ENCODE measurements around the gene CYP27B1. TPM values are rescaled to one million over a fixed set of nuclear protein-coding genes. Genes with fewer than 3 reads are reported as not detected.
A peak's percentile ranks its signal among the peaks of the same experiment; 100 is the strongest.
"Not testable (repeated sequence)": the region's sequence is repeated elsewhere in the genome, so short reads cannot be mapped to it uniquely, and the experiment has no call there.

Gene CYP27B1
- polyA plus RNA-seq, 1 experiment, result 0.91 TPM

DNA sequence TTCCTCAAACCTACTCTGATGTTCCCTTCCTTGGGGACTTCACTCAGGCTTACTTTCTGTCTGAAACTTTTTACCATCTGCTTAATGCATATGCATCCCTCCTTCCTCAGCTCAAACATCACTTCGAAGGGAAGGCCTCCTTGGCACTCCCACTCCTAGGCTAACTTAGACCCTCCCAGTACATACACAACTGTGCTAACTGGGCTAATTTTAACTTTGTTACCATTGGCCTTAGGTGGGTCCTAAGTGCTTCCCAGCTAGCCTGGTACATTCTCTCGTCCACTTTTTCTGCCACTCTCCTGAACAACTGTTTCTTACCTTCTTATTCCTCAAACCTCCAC lies 9.3 kb upstream of the CYP27B1 start:
- ChIA-PET CTCF (no interaction called here), POLR2A (no interaction called here)
- Histone ChIP-seq H3K36me3 (ENCODE audit: control insufficient read depth, insufficient read depth, low read length) (peaks cover 6% of the 10 kb centered on the region), H3K27me3 (ENCODE audit: control insufficient read depth, insufficient read depth, low read length) (no peaks in the 10 kb centered on the region), H3K4me3 (ENCODE audit: low read depth, low read length) (no peak overlapping the region)
- DNase-seq (ENCODE audit: low read depth), result no peak
- TF ChIP-seq, protein P1, sequence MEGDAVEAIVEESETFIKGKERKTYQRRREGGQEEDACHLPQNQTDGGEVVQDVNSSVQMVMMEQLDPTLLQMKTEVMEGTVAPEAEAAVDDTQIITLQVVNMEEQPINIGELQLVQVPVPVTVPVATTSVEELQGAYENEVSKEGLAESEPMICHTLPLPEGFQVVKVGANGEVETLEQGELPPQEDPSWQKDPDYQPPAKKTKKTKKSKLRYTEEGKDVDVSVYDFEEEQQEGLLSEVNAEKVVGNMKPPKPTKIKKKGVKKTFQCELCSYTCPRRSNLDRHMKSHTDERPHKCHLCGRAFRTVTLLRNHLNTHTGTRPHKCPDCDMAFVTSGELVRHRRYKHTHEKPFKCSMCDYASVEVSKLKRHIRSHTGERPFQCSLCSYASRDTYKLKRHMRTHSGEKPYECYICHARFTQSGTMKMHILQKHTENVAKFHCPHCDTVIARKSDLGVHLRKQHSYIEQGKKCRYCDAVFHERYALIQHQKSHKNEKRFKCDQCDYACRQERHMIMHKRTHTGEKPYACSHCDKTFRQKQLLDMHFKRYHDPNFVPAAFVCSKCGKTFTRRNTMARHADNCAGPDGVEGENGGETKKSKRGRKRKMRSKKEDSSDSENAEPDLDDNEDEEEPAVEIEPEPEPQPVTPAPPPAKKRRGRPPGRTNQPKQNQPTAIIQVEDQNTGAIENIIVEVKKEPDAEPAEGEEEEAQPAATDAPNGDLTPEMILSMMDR (IDR thresholded peaks at IDR 0.05; ENCODE audit: insufficient read depth, low read depth, low read length), result no peak

GRCh38 chr12:57775563-57776246 lies 8.8 kb upstream of the CYP27B1 start:
- H3K27me3 ChIP-seq (ENCODE audit: control insufficient read depth, insufficient read depth, low read length), result no peaks in the 10 kb centered on the region
- DNase-seq (ENCODE audit: low read depth), result no peak
- POLR2A ChIA-PET, result interaction anchor here (0.5 kb wide), 1 partner anchor 60 kb away, joined by 3 read pairs; no protein-coding TSS in a partner anchor
- CTCF ChIA-PET, result interaction anchor here (1.1 to 1.3 kb wide), 2 partner anchors 19 to 26 kb away, joined by 3 read pairs; no protein-coding TSS in a partner anchor
- H3K36me3 ChIP-seq (ENCODE audit: control insufficient read depth, insufficient read depth, low read length), result peaks cover 6% of the 10 kb centered on the region
- TF ChIP-seq, protein P1 (IDR thresholded peaks at IDR 0.05; ENCODE audit: insufficient read depth, low read depth, low read length), result no peak
- H3K4me3 ChIP-seq (ENCODE audit: low read depth, low read length), result no peak overlapping the region

DNA sequence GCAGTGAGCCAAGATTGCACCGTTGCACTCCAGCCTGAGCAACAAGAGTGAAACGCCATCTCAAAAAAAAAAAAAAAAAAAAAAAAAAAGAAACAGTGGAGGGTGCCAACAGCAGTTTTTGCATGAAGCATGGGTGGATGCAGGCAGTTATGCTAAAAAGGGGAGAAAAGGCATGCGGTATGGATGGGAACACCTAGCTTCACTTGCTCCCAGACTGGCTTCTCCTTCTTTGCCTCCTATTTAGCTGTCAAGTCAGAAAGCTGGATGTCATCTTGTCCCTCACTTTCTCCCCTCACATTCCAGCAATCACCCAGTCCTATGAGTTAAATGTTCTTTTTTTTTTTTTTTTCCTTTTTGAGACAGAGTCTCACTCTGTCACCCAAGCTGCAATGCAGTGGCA lies 8.2 kb upstream of the CYP27B1 start:
- TF ChIP-seq, protein P1 (IDR thresholded peaks at IDR 0.05; ENCODE audit: insufficient read depth, low read depth, low read length), result no peak
- peaks cover 2% of the 10 kb centered on the region; the same call in 1 of the 2 replicates for H3K36me3 ChIP-seq (ENCODE audit: control insufficient read depth, insufficient read depth, low read length)
- H3K27me3 ChIP-seq (ENCODE audit: control insufficient read depth, insufficient read depth, low read length), result no peaks in the 10 kb centered on the region
- ChIA-PET CTCF (interaction anchor here (1.1 to 1.3 kb wide), 3 partner anchors 18 to 49 kb away, joined by 3 to 4 read pairs (median 3); no protein-coding TSS in a partner anchor), POLR2A (interaction anchor here (0.5 kb wide), 1 partner anchor 60 kb away, joined by 3 read pairs; no protein-coding TSS in a partner anchor)
- H3K4me3 ChIP-seq (ENCODE audit: low read depth, low read length), result no peak overlapping the region
- no peak for DNase-seq (ENCODE audit: low read depth)

DNA sequence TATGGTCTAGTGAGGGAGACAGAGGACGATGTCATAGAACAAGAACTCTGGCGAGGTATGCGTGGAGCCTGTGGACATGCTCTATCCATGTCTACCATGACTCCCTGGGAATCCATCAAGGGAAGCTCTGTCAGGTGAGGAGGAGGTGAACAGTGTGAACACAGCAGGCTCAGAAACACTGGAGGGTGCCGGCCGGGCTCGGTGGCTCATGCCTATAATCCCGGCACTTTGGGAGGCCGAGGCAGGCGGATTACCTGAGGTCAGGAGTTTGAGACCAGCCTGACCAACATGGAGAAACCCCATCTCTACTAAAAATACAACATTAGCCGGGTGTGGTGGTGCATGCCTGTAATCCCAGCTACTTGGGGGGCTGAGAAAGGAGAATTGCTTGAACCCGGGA lies 7.8 kb upstream of the CYP27B1 start:
- CTCF ChIA-PET, result interaction anchor here (1.0 to 1.3 kb wide), 4 partner anchors 18 to 48 kb away, joined by 3 to 4 read pairs (median 3); no protein-coding TSS in a partner anchor
- DNase-seq (ENCODE audit: low read depth); H3K4me3 ChIP-seq (ENCODE audit: low read depth, low read length); H3K36me3 ChIP-seq (ENCODE audit: control insufficient read depth, insufficient read depth, low read length); H3K27me3 ChIP-seq (ENCODE audit: control insufficient read depth, insufficient read depth, low read length); POLR2A ChIA-PET: not testable (repeated sequence)

DNA sequence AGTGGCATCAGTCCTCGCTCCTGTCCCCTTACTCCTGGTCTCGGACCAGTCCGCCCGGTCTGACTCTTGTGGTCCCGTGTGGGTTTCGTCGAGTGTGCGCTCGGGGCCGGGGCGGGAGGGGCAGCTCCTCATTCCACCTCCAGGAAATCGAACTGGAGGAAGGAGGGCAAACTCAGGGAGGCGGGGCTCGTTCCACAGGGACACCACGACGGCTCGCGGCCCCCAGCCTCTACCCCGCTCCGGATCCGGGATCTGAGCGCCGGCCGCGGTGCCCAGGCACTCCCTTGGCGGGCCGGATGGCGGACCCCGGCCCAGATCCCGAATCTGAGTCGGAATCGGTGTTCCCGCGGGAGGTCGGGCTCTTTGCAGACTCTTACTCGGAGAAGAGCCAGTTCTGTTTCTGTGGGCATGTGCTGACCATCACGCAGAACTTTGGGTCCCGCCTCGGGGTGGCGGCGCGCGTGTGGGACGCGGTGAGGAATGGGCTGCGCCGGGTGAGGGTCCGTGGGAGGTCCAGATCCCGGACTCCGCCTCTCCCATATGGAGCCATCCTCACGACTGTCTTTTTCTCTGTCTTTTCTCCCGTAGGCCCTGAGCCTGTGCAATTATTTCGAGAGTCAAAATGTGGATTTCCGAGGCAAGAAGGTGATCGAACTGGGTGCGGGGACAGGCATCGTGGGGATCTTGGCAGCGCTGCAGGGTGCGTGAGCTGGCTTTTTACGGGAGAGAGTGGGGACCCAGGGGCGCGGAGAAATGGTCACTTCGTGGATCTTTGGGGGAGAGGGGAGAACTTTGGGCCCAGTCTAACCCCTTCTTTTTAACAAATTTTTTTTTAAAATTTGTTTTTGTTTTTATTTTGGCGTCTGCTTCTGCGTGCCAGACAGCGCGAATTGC lies 5.8 kb upstream of the CYP27B1 start, which contains the start of gene EEF1AKMT3:
TSS of gene EEF1AKMT3 (plus strand) at position 186 of the 894 bp plus-strand sequence. CDS start at position 297, 111 bp downstream.
- Histone ChIP-seq H3K4me3 (ENCODE audit: low read depth, low read length) (peak within 1 kb of the TSS; percentile 91), H3K36me3 (ENCODE audit: control insufficient read depth, insufficient read depth, low read length) (peaks cover 2% of the 10 kb centered on the region; the same call in 1 of the 2 replicates), H3K27me3 (ENCODE audit: control insufficient read depth, insufficient read depth, low read length) (no peaks in the 10 kb centered on the region)
- POLR2A ChIA-PET, result interaction anchor here (0.6 to 0.7 kb wide), 4 partner anchors 20 to 124 kb away, joined by 3 to 9 read pairs (median 3); partner anchors contain the start of gene CDK4
- TF ChIP-seq, protein P1 (IDR thresholded peaks at IDR 0.05; ENCODE audit: insufficient read depth, low read depth, low read length), result no peak
- DNase-seq (ENCODE audit: low read depth), result no peak
- CTCF ChIA-PET, result interaction anchor here (0.6 to 1.2 kb wide), 6 partner anchors 9 to 189 kb away, joined by 3 to 4 read pairs (median 4); partner anchors contain the start of gene TSFM
